ENCODE results near the gene APLP1. TPM values are rescaled to one million over a fixed set of nuclear protein-coding genes. Genes with fewer than 3 reads are reported as not detected.

APLP1 gene
- total and polyA plus RNA-seq, 2 donors (not counting 1 experiment from before 2014, with no cell fraction given): 0.99 to 4.1 TPM

GRCh38 chr19:35903550-35904179 lies 35.3 kb downstream of the APLP1 start:
- DNase-seq (ENCODE audit: low read depth in 2 of 2): peak; percentile 51 to 78
- TF ChIP-seq EZH2 (IDR thresholded peaks at IDR 0.05; ENCODE audit: low read length, missing control alignments) (no peak), CTCF (conservative IDR thresholded peaks at IDR 0.05 in 1 of 2, IDR thresholded peaks at IDR 0.05 in 1 of 2; ENCODE audit: low read depth in 1 of 2, low read length in 2 of 2) (no peak)
- H3K9me3 ChIP-seq (ENCODE audit: control insufficient read depth, insufficient read depth, low read depth, low read length): no peaks in the 10 kb centered on the region
- H3K27me3 ChIP-seq (ENCODE audit: control insufficient read depth, insufficient read depth, low read length): no peaks in the 10 kb centered on the region
- H3K4me1 ChIP-seq (ENCODE audit: control insufficient read depth, extremely low read depth, insufficient read depth, low read length): peaks cover 13% of the 10 kb centered on the region
- H3K36me3 ChIP-seq (ENCODE audit: control insufficient read depth, insufficient read depth, low read length): no peaks in the 10 kb centered on the region
- H3K27ac ChIP-seq (ENCODE audit: insufficient read depth, low read length): peak overlapping the region; percentile 45
- peak overlapping the region in 3 of 4 experiments; percentile 19 to 27 (median 26) for H3K4me3 ChIP-seq (replicated peaks in 1 of 4; ENCODE audit: control extremely low read depth in 1 of 4, insufficient read depth in 1 of 4, low read depth in 3 of 4, low read length in 4 of 4)
- H2AFZ ChIP-seq (ENCODE audit: low read length): peak overlapping the region; percentile 56
- no peaks in the 10 kb centered on the region for H3K79me2 ChIP-seq (ENCODE audit: control insufficient read depth, insufficient read depth, low read length)
- no peaks in the 10 kb centered on the region for H4K20me1 ChIP-seq (ENCODE audit: control insufficient read depth, extremely low read depth, insufficient read depth, low read length)
- H3K4me2 ChIP-seq (ENCODE audit: extremely low read depth, insufficient read depth, low read length): peak overlapping the region; percentile 82
- peak overlapping the region; percentile 42 for H3K9ac ChIP-seq (ENCODE audit: insufficient read depth, low read length)

- no peaks in the 10 kb centered on the region for H4K20me1 ChIP-seq (ENCODE audit: control insufficient read depth, extremely low read depth, insufficient read depth, low read length)
- no peak for DNase-seq (ENCODE audit: low read depth in 2 of 2)
- TF ChIP-seq EZH2 (IDR thresholded peaks at IDR 0.05; ENCODE audit: low read length, missing control alignments) (no peak), CTCF (conservative IDR thresholded peaks at IDR 0.05 in 1 of 2, IDR thresholded peaks at IDR 0.05 in 1 of 2; ENCODE audit: low read depth in 1 of 2, low read length in 2 of 2) (no peak)
- H3K36me3 ChIP-seq (ENCODE audit: control insufficient read depth, insufficient read depth, low read length): no peaks in the 10 kb centered on the region
- H3K4me3 ChIP-seq (replicated peaks in 1 of 4; ENCODE audit: control extremely low read depth in 1 of 4, insufficient read depth in 1 of 4, low read depth in 3 of 4, low read length in 4 of 4): no peak overlapping the region
- no peak overlapping the region for H3K4me2 ChIP-seq (ENCODE audit: extremely low read depth, insufficient read depth, low read length)
- no peaks in the 10 kb centered on the region for H3K79me2 ChIP-seq (ENCODE audit: control insufficient read depth, insufficient read depth, low read length)
- peaks cover 13% of the 10 kb centered on the region for H3K4me1 ChIP-seq (ENCODE audit: control insufficient read depth, extremely low read depth, insufficient read depth, low read length)
- no peak overlapping the region for H3K27ac ChIP-seq (ENCODE audit: insufficient read depth, low read length)
- H3K27me3 ChIP-seq (ENCODE audit: control insufficient read depth, insufficient read depth, low read length): no peaks in the 10 kb centered on the region
- no peak overlapping the region for H2AFZ ChIP-seq (ENCODE audit: low read length)
- H3K9ac ChIP-seq (ENCODE audit: insufficient read depth, low read length): no peak overlapping the region
- no peaks in the 10 kb centered on the region for H3K9me3 ChIP-seq (ENCODE audit: control insufficient read depth, insufficient read depth, low read depth, low read length)
Observed at GRCh38 chr19:35904311-35905068, 36.1 kb downstream of the APLP1 start.

GRCh38 chr19:35905178-35905727 lies 36.9 kb downstream of the APLP1 start:
- Histone ChIP-seq H3K79me2 (ENCODE audit: control insufficient read depth, insufficient read depth, low read length) (no peaks in the 10 kb centered on the region), H3K4me2 (ENCODE audit: extremely low read depth, insufficient read depth, low read length) (no peak overlapping the region), H3K9ac (ENCODE audit: insufficient read depth, low read length) (no peak overlapping the region), H3K27me3 (ENCODE audit: control insufficient read depth, insufficient read depth, low read length) (no peaks in the 10 kb centered on the region), H3K27ac (ENCODE audit: insufficient read depth, low read length) (no peak overlapping the region), H3K9me3 (ENCODE audit: control insufficient read depth, insufficient read depth, low read depth, low read length) (no peaks in the 10 kb centered on the region), H2AFZ (ENCODE audit: low read length) (no peak overlapping the region), H3K36me3 (ENCODE audit: control insufficient read depth, insufficient read depth, low read length) (no peaks in the 10 kb centered on the region), H3K4me1 (ENCODE audit: control insufficient read depth, extremely low read depth, insufficient read depth, low read length) (peaks cover 13% of the 10 kb centered on the region), H3K4me3 (replicated peaks in 1 of 4; ENCODE audit: control extremely low read depth in 1 of 4, insufficient read depth in 1 of 4, low read depth in 3 of 4, low read length in 4 of 4) (no peak overlapping the region), H4K20me1 (ENCODE audit: control insufficient read depth, extremely low read depth, insufficient read depth, low read length) (no peaks in the 10 kb centered on the region)
- no peak for TF ChIP-seq EZH2 (IDR thresholded peaks at IDR 0.05; ENCODE audit: low read length, missing control alignments)
- TF ChIP-seq CTCF (conservative IDR thresholded peaks at IDR 0.05 in 1 of 2, IDR thresholded peaks at IDR 0.05 in 1 of 2; ENCODE audit: low read depth in 1 of 2, low read length in 2 of 2): no peak
- DNase-seq (ENCODE audit: low read depth in 2 of 2): peak in 1 of 2 donors; percentile 9

Data from fibroblast of lung (primary cell).